HEK293 (cell line): ENCODE data around the gene HIP1.

Experiments used
- SCRT1 ChIP-seq: fragments of 450-650 bp; formaldehyde crosslinking; IDR thresholded peaks from 2 replicates; pipeline ENCODE4 v1.5.1; 2016; ENCODE audit warnings: missing biosample characterization, missing genetic modification characterization, borderline replicate concordance
- SETDB1 ChIP-seq: IDR thresholded peaks from one replicate; pipeline ENCODE4 v1.6.1; 2017; ENCODE audit warnings: mild to moderate bottlenecking, low read length, moderate library complexity, mixed read lengths; ENCODE audit not compliant: insufficient read length
- SP2 ChIP-seq: fragments of 450-650 bp; formaldehyde crosslinking; IDR thresholded peaks from 2 replicates; pipeline ENCODE4 v1.5.1; 2016; ENCODE audit warnings: missing biosample characterization, missing genetic modification characterization
- SP3 ChIP-seq: fragments of 450-650 bp; formaldehyde crosslinking; IDR thresholded peaks from 2 replicates; pipeline ENCODE4 v1.5.1; 2016; ENCODE audit warnings: missing biosample characterization, missing genetic modification characterization
- SP7 ChIP-seq: fragments of 450-650 bp; formaldehyde crosslinking; IDR thresholded peaks from 2 replicates; pipeline ENCODE4 v1.5.1; 2016; ENCODE audit warnings: missing biosample characterization, missing genetic modification characterization
- TCF7L2 ChIP-seq: IDR thresholded peaks from 2 replicates; pipeline ENCODE4 v1.6.1; 2011; ENCODE audit warnings: low read depth, mild to moderate bottlenecking, inconsistent platforms, low read length, moderate library complexity, borderline replicate concordance
- ZBTB8A ChIP-seq: fragments of 450-650 bp; formaldehyde crosslinking; IDR thresholded peaks from 2 replicates; pipeline ENCODE4 v1.5.1; 2016; ENCODE audit warnings: missing biosample characterization, missing genetic modification characterization
- ZFHX2 ChIP-seq: fragments of 450-650 bp; formaldehyde crosslinking; conservative IDR thresholded peaks from 2 replicates; pipeline ENCODE4 v1.5.1; 2016; ENCODE audit warnings: missing biosample characterization, missing genetic modification characterization
- ZFP37 ChIP-seq: fragments of 450-650 bp; formaldehyde crosslinking; IDR thresholded peaks from 2 replicates; pipeline ENCODE4 v1.5.1; 2016; ENCODE audit warnings: missing biosample characterization, missing genetic modification characterization
- ZNF112 ChIP-seq: fragments of 450-650 bp; formaldehyde crosslinking; IDR thresholded peaks from 2 replicates; pipeline ENCODE4 v1.5.0; 2017; ENCODE audit warnings: missing biosample characterization, missing genetic modification characterization
- ZNF146 ChIP-seq: fragments of 450-650 bp; formaldehyde crosslinking; IDR thresholded peaks from 2 replicates; pipeline ENCODE4 v1.5.1; 2016; ENCODE audit warnings: missing biosample characterization, missing genetic modification characterization
- ZNF169 ChIP-seq: fragments of 450-650 bp; formaldehyde crosslinking; IDR thresholded peaks from 2 replicates; pipeline ENCODE4 v1.5.1; 2016; ENCODE audit warnings: missing biosample characterization, missing genetic modification characterization
- ZNF248 ChIP-seq: fragments of 450-650 bp; formaldehyde crosslinking; IDR thresholded peaks from 2 replicates; pipeline ENCODE4 v1.5.1; 2017; ENCODE audit warnings: missing biosample characterization, missing genetic modification characterization
- ZNF302 ChIP-seq: fragments of 450-650 bp; formaldehyde crosslinking; IDR thresholded peaks from 2 replicates; pipeline ENCODE4 v1.5.1; 2016; ENCODE audit warnings: missing biosample characterization, missing genetic modification characterization, low read depth
- ZNF341 ChIP-seq: fragments of 450-650 bp; formaldehyde crosslinking; IDR thresholded peaks from 2 replicates; pipeline ENCODE4; 2016; ENCODE audit warnings: low read depth, missing biosample characterization, missing genetic modification characterization
- ZNF350 ChIP-seq: fragments of 450-650 bp; formaldehyde crosslinking; IDR thresholded peaks from 2 replicates; pipeline ENCODE4 v1.5.0; 2017; ENCODE audit warnings: missing biosample characterization, mild to moderate bottlenecking, missing genetic modification characterization
- ZNF510 ChIP-seq: fragments of 450-650 bp; formaldehyde crosslinking; IDR thresholded peaks from 2 replicates; pipeline ENCODE4 v1.5.1; 2018; ENCODE audit warnings: mild to moderate bottlenecking, missing genetic modification characterization, missing biosample characterization; ENCODE audit not compliant: insufficient replicate concordance
- ZNF514 ChIP-seq: fragments of 450-650 bp; formaldehyde crosslinking; IDR thresholded peaks from 2 replicates; pipeline ENCODE4 v1.5.1; 2016; ENCODE audit warnings: missing biosample characterization, missing genetic modification characterization
- ZNF521 ChIP-seq: fragments of 450-650 bp; formaldehyde crosslinking; IDR thresholded peaks from 2 replicates; pipeline ENCODE4 v1.5.1; 2017; ENCODE audit warnings: missing biosample characterization, mild to moderate bottlenecking, missing genetic modification characterization
- ZNF530 ChIP-seq: fragments of 450-650 bp; formaldehyde crosslinking; IDR thresholded peaks from 2 replicates; pipeline ENCODE4 v1.5.1; 2016; ENCODE audit warnings: low read depth, missing biosample characterization, missing genetic modification characterization
- ZNF558 ChIP-seq: fragments of 450-650 bp; formaldehyde crosslinking; IDR thresholded peaks from 2 replicates; pipeline ENCODE4 v1.5.1; 2016; ENCODE audit warnings: missing biosample characterization, missing genetic modification characterization
- ZNF626 ChIP-seq: fragments of 450-650 bp; sonication (Bioruptor Pico); formaldehyde crosslinking; IDR thresholded peaks from 2 replicates; pipeline ENCODE4 v1.5.1; 2018; ENCODE audit warnings: missing biosample characterization, missing genetic modification characterization, inconsistent platforms
- ZNF654 ChIP-seq: fragments of 450-650 bp; formaldehyde crosslinking; IDR thresholded peaks from 2 replicates; pipeline ENCODE4 v1.5.1; 2016; ENCODE audit warnings: low read depth, missing biosample characterization, missing genetic modification characterization
- ZNF701 ChIP-seq: fragments of 450-650 bp; formaldehyde crosslinking; IDR thresholded peaks from 2 replicates; pipeline ENCODE4 v1.5.1; 2016; ENCODE audit warnings: missing biosample characterization, missing genetic modification characterization
- ZNF768 ChIP-seq: fragments of 450-650 bp; formaldehyde crosslinking; IDR thresholded peaks from 2 replicates; pipeline ENCODE4 v1.5.1; 2018; ENCODE audit warnings: missing biosample characterization, mild to moderate bottlenecking, missing genetic modification characterization
- ZNF785 ChIP-seq: fragments of 450-650 bp; formaldehyde crosslinking; IDR thresholded peaks from 2 replicates; pipeline ENCODE4 v1.5.1; 2016; ENCODE audit warnings: missing biosample characterization, missing genetic modification characterization
- ZSCAN16 ChIP-seq: fragments of 450-650 bp; formaldehyde crosslinking; IDR thresholded peaks from 2 replicates; pipeline ENCODE4 v1.5.1; 2016; ENCODE audit warnings: missing biosample characterization, missing genetic modification characterization
- TF ChIP-seq, protein P1 (sequence below): fragments of 450-650 bp; formaldehyde crosslinking; IDR thresholded peaks from 2 replicates; pipeline ENCODE4 v1.5.1; 2016; ENCODE audit warnings: missing biosample characterization, missing genetic modification characterization
- TF ChIP-seq, protein P2 (sequence below): fragments of 450-650 bp; formaldehyde crosslinking; IDR thresholded peaks from 2 replicates; pipeline ENCODE4 v1.5.1; 2017; ENCODE audit warnings: missing biosample characterization, missing genetic modification characterization
- TF ChIP-seq, protein P3 (sequence below): fragments of 450-650 bp; formaldehyde crosslinking; IDR thresholded peaks from 2 replicates; pipeline ENCODE4 v1.5.1; 2016; ENCODE audit warnings: missing biosample characterization, missing genetic modification characterization
- TF ChIP-seq, protein P4 (sequence below): sonication (generic); formaldehyde crosslinking; IDR thresholded peaks from 2 replicates; pipeline ENCODE4 v1.8.1; 2022; ENCODE audit warnings: mild to moderate bottlenecking, moderate library complexity, missing genetic modification reagents
- TF ChIP-seq, protein P5 (sequence below): fragments of 450-650 bp; formaldehyde crosslinking; IDR thresholded peaks from 2 replicates; pipeline ENCODE4 v1.5.1; 2016; ENCODE audit warnings: missing biosample characterization, missing genetic modification characterization
- TF ChIP-seq, protein P6 (sequence below): fragments of 450-650 bp; formaldehyde crosslinking; IDR thresholded peaks from 2 replicates; pipeline ENCODE4 v1.5.1; 2016; ENCODE audit warnings: missing biosample characterization, missing genetic modification characterization

HIP1 gene

DNA sequence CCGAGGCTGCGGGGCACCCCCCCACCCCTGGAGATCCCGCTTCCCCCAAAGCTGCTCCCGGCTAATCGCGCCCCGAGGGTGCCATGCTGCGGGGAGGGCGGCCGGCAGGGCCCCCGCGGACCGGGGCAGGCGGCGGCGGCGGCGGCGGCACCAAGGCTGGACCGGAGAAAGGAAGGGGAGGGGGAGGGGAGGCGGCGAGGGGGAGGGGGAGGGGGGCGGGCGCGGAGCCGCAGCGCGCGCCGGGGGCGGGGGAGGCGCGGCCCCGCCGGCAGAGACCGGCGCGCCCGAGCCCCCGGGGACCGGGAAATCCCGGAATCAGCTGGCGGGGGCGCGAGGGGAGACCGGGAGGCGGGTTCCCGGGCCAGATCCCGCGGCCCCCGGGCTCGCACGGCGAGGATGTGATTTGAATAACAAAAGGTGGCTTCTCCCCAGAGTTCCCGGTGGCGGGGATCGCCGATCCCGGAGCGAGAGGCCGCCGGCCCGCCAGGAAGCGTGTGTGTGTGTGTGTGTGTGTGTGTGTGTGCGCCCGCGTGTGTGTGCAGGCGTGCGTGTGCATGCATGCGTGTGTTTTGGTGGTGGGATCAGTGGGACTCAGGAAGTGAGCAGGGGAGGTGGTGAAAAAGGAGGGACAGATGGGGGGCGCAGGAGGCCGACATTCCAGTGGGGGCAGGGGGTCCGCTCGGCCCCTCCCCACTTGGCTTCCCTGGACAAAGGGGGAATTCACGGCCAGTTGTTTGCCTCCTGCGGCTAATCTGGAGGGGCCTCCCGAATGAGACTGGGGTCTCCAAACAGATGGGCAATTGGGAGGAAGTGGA, 99.5 kb downstream of the HIP1 start (continued):
- TF ChIP-seq, protein P1, sequence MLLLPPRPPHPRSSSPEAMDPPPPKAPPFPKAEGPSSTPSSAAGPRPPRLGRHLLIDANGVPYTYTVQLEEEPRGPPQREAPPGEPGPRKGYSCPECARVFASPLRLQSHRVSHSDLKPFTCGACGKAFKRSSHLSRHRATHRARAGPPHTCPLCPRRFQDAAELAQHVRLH = 0 out of 2 replicates have a peak, but pooled peaks have one; percentile 39
- TF ChIP-seq, protein P2, sequence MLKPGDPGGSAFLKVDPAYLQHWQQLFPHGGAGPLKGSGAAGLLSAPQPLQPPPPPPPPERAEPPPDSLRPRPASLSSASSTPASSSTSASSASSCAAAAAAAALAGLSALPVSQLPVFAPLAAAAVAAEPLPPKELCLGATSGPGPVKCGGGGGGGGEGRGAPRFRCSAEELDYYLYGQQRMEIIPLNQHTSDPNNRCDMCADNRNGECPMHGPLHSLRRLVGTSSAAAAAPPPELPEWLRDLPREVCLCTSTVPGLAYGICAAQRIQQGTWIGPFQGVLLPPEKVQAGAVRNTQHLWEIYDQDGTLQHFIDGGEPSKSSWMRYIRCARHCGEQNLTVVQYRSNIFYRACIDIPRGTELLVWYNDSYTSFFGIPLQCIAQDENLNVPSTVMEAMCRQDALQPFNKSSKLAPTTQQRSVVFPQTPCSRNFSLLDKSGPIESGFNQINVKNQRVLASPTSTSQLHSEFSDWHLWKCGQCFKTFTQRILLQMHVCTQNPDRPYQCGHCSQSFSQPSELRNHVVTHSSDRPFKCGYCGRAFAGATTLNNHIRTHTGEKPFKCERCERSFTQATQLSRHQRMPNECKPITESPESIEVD = no peak
- TF ChIP-seq, protein P3, sequence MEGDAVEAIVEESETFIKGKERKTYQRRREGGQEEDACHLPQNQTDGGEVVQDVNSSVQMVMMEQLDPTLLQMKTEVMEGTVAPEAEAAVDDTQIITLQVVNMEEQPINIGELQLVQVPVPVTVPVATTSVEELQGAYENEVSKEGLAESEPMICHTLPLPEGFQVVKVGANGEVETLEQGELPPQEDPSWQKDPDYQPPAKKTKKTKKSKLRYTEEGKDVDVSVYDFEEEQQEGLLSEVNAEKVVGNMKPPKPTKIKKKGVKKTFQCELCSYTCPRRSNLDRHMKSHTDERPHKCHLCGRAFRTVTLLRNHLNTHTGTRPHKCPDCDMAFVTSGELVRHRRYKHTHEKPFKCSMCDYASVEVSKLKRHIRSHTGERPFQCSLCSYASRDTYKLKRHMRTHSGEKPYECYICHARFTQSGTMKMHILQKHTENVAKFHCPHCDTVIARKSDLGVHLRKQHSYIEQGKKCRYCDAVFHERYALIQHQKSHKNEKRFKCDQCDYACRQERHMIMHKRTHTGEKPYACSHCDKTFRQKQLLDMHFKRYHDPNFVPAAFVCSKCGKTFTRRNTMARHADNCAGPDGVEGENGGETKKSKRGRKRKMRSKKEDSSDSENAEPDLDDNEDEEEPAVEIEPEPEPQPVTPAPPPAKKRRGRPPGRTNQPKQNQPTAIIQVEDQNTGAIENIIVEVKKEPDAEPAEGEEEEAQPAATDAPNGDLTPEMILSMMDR (tag by site-specific recombination) = no peak
- no peak for TF ChIP-seq ZNF530 (tag by site-specific recombination)
- no peak for TF ChIP-seq ZNF146
- TF ChIP-seq ZNF302 = no peak
- TF ChIP-seq SP7 (tag by site-specific recombination) = peak; percentile 75
- no peak for TF ChIP-seq TCF7L2
- no peak for TF ChIP-seq ZNF654
- no peak for TF ChIP-seq ZNF521 (tag by site-specific recombination)
- peak; percentile 45; the same call in 1 of the 2 replicates for TF ChIP-seq ZNF341 (tag by site-specific recombination)
- TF ChIP-seq ZNF514 = no peak
- TF ChIP-seq, protein P4, sequence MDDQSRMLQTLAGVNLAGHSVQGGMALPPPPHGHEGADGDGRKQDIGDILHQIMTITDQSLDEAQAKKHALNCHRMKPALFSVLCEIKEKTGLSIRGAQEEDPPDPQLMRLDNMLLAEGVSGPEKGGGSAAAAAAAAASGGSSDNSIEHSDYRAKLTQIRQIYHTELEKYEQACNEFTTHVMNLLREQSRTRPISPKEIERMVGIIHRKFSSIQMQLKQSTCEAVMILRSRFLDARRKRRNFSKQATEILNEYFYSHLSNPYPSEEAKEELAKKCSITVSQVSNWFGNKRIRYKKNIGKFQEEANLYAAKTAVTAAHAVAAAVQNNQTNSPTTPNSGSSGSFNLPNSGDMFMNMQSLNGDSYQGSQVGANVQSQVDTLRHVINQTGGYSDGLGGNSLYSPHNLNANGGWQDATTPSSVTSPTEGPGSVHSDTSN = no peak
- peak; percentile 27; the same call in 1 of the 2 replicates for TF ChIP-seq SP3 (tag by site-specific recombination)
- TF ChIP-seq ZFHX2 (tag by site-specific recombination) = peak; percentile 87
- no peak for TF ChIP-seq ZNF112 (tag by site-specific recombination)
- TF ChIP-seq, protein P5, sequence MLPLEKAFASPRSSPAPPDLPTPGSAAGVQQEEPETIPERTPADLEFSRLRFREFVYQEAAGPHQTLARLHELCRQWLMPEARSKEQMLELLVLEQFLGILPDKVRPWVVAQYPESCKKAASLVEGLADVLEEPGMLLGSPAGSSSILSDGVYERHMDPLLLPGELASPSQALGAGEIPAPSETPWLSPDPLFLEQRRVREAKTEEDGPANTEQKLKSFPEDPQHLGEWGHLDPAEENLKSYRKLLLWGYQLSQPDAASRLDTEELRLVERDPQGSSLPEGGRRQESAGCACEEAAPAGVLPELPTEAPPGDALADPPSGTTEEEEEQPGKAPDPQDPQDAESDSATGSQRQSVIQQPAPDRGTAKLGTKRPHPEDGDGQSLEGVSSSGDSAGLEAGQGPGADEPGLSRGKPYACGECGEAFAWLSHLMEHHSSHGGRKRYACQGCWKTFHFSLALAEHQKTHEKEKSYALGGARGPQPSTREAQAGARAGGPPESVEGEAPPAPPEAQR = 0 out of 2 replicates have a peak, but pooled peaks have one; percentile 57
- TF ChIP-seq ZNF510 = no peak
- no peak for TF ChIP-seq ZNF768 (tag by site-specific recombination)
- TF ChIP-seq ZNF350 = no peak
- no peak for TF ChIP-seq ZNF169 (tag by site-specific recombination)
- TF ChIP-seq SETDB1 = no peak
- peak; percentile 83 for TF ChIP-seq SCRT1
- TF ChIP-seq ZBTB8A (tag by site-specific recombination) = no peak
- no peak for TF ChIP-seq ZNF558 (tag by site-specific recombination)
- TF ChIP-seq ZNF701 = peak; percentile 67; the same call in 1 of the 2 replicates
- 0 out of 2 replicates have a peak, but pooled peaks have one; percentile 20 for TF ChIP-seq ZFP37 (tag by site-specific recombination)
- 0 out of 2 replicates have a peak, but pooled peaks have one; percentile 42 for TF ChIP-seq ZNF785 (tag by site-specific recombination)
- TF ChIP-seq, protein P6, sequence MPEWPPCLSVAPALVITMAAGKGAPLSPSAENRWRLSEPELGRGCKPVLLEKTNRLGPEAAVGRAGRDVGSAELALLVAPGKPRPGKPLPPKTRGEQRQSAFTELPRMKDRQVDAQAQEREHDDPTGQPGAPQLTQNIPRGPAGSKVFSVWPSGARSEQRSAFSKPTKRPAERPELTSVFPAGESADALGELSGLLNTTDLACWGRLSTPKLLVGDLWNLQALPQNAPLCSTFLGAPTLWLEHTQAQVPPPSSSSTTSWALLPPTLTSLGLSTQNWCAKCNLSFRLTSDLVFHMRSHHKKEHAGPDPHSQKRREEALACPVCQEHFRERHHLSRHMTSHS (tag by site-specific recombination) = no peak
- TF ChIP-seq ZNF248 (tag by site-specific recombination) = no peak
- TF ChIP-seq ZNF626 = no peak
- peak; percentile 30; the same call in 1 of the 2 replicates for TF ChIP-seq SP2
- 0 out of 2 replicates have a peak, but pooled peaks have one; percentile 31 for TF ChIP-seq ZSCAN16 (tag by site-specific recombination)
